Measurements from ENCODE around the gene ZFP36. TPM values are rescaled to one million over a fixed set of nuclear protein-coding genes. Genes with fewer than 3 reads are reported as not detected.
"Not testable (repeated sequence)": the region's sequence is repeated elsewhere in the genome, so short reads cannot be mapped to it uniquely, and the experiment has no call there.

The ZFP36 gene
- total RNA-seq, 3 donors from 2014 or later (not counting 1 experiment from before 2014, with no cell fraction given), result 1,232 to 2,074 (median 1,769) TPM

DNA sequence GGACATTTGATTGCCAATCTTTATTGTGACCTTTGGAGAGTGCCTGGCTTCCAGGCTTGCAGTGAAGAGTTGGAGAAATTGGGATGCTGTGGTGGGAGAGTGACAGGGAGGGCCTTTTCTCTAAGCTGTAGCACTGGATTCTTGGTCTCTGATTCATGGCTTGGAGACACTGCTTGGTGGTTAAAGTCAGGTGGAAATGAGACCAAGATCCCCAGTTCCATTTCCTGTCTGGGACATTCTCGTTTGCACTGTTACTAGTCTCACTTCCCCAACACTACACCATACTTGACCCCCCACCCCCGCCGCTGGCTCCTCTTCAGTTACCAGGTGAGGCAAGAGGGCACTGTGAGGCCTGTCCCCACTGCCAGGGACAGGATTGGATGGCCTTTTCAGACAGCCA, 41.6 kb downstream of the ZFP36 start:
- intact Hi-C loops (cut with micrococcal nuclease), result no loop called here
- no peaks in the 10 kb centered on the region for H3K9me3 Mint-ChIP-seq
- no peaks in the 10 kb centered on the region for H3K27me3 ChIP-seq (ENCODE audit: control insufficient read depth, insufficient read depth, low read length)
- peak overlapping the region; percentile 97 to 100 for H3K27ac Mint-ChIP-seq
- no peak overlapping the region for H3K4me3 ChIP-seq (ENCODE audit: low read length)
- H3K36me3 ChIP-seq (ENCODE audit: control insufficient read depth, insufficient read depth, low read length), result peaks cover 9% of the 10 kb centered on the region
- TF ChIP-seq, protein P1, sequence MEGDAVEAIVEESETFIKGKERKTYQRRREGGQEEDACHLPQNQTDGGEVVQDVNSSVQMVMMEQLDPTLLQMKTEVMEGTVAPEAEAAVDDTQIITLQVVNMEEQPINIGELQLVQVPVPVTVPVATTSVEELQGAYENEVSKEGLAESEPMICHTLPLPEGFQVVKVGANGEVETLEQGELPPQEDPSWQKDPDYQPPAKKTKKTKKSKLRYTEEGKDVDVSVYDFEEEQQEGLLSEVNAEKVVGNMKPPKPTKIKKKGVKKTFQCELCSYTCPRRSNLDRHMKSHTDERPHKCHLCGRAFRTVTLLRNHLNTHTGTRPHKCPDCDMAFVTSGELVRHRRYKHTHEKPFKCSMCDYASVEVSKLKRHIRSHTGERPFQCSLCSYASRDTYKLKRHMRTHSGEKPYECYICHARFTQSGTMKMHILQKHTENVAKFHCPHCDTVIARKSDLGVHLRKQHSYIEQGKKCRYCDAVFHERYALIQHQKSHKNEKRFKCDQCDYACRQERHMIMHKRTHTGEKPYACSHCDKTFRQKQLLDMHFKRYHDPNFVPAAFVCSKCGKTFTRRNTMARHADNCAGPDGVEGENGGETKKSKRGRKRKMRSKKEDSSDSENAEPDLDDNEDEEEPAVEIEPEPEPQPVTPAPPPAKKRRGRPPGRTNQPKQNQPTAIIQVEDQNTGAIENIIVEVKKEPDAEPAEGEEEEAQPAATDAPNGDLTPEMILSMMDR (IDR thresholded peaks at IDR 0.05), result no peak
- peaks cover 62% of the 10 kb centered on the region for H3K4me1 ChIP-seq (ENCODE audit: control insufficient read depth, insufficient read depth, low read length)
- no peaks in the 10 kb centered on the region for H3K36me3 Mint-ChIP-seq
- no peak for DNase-seq
- H3K9me3 ChIP-seq (ENCODE audit: control insufficient read depth, insufficient read depth, low read length), result no peaks in the 10 kb centered on the region
- no peaks in the 10 kb centered on the region for H3K27me3 Mint-ChIP-seq (ENCODE audit: low read depth in 2 of 2)
- WGBS (ENCODE audit: insufficient coverage), result 48% methylated on average over 3 of the region's 3 CpGs
- ATAC-seq, result no peak
- peaks cover 59 to 76% of the 10 kb centered on the region in 2 donors for H3K4me1 Mint-ChIP-seq
- peak overlapping the region; percentile 3 for H3K27ac ChIP-seq (ENCODE audit: low read length)
- H3K4me3 Mint-ChIP-seq, result no peak overlapping the region

DNA sequence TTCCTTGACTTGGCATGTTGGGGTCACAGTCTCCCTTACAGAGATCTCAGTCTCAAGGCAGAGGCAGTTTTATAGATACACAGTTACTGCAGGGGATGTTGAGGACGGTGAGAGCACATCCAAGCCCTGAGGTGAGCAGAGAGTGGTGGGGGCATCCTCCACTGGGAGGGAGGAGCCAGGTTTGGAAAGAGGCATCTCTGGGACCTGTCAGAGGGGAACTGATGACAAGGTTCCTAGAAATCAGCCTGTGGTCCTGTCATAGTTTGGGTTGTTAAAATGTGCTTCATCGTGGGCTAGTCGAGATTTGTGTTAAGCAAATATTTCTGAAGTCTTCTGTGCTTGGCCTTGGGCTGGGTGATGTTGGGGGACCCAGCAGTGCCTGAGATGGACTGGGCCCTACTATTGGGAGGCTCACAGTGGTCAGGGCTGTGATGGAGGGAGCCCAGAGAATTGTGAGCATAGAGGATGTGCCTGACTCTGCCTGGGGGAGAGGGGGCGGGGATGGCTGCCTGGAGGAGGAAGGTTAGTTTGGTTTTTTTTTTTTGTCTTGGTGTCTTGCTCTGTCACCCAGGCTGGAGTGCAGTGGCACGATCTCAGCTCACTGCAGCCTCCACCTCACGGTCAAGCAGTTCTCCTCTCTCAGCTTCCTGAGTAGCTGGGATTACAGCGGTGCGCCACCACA, 42.6 kb downstream of the ZFP36 start:
- Histone ChIP-seq H3K36me3 (ENCODE audit: control insufficient read depth, insufficient read depth, low read length) (peaks cover 19% of the 10 kb centered on the region), H3K9me3 (ENCODE audit: control insufficient read depth, insufficient read depth, low read length) (no peaks in the 10 kb centered on the region), H3K27ac (ENCODE audit: low read length) (peak overlapping the region; percentile 22), H3K4me1 (ENCODE audit: control insufficient read depth, insufficient read depth, low read length) (peaks cover 59% of the 10 kb centered on the region), H3K4me3 (ENCODE audit: low read length) (no peak overlapping the region), H3K27me3 (ENCODE audit: control insufficient read depth, insufficient read depth, low read length) (no peaks in the 10 kb centered on the region)
- TF ChIP-seq, protein P1 (IDR thresholded peaks at IDR 0.05), result no peak
- no peak for DNase-seq
- 65% methylated on average over 8 of the region's 8 CpGs for WGBS (ENCODE audit: insufficient coverage)
- no peak for ATAC-seq
- intact Hi-C loops (cut with micrococcal nuclease), result no loop called here
- Mint-ChIP-seq H3K4me3 (peak overlapping the region; percentile 31), H3K36me3 (no peaks in the 10 kb centered on the region), H3K4me1 (peaks cover 61 to 77% of the 10 kb centered on the region in 2 donors), H3K9me3 (no peaks in the 10 kb centered on the region), H3K27me3 (ENCODE audit: low read depth in 2 of 2) (no peaks in the 10 kb centered on the region), H3K27ac (peak overlapping the region; percentile 97 to 100)

DNA sequence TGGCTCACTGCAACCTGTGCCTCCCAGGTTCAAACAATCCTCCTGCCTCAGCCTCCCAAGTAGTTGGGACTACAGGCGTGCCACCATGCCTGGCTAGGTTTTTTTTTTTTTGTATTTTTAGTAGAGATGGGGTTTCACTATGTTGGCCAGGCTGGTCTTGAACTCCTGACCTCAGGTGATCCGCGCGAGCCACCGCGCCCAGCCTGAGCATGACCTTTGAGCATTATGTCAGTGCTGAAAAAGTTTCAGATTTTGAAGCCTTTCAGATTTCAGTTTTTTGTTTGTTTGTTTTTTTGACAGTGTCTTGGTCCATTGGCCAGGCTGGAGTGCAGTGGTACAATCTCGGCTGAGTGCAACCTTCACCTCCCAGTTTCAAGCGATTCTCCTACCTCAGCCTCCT, 44.6 kb downstream of the ZFP36 start:
- H3K4me3 ChIP-seq (ENCODE audit: low read length); H3K4me3 Mint-ChIP-seq; H3K36me3 Mint-ChIP-seq; H3K27me3 Mint-ChIP-seq (ENCODE audit: low read depth in 2 of 2); H3K9me3 ChIP-seq (ENCODE audit: control insufficient read depth, insufficient read depth, low read length); DNase-seq; H3K9me3 Mint-ChIP-seq; ATAC-seq; intact Hi-C loops (cut with micrococcal nuclease); H3K27me3 ChIP-seq (ENCODE audit: control insufficient read depth, insufficient read depth, low read length); H3K27ac ChIP-seq (ENCODE audit: low read length): not testable (repeated sequence)
- peaks cover 43 to 68% of the 10 kb centered on the region in 2 donors for H3K4me1 Mint-ChIP-seq
- WGBS (ENCODE audit: insufficient coverage), result 96% methylated on average over 8 of the region's 8 CpGs
- Histone ChIP-seq H3K4me1 (ENCODE audit: control insufficient read depth, insufficient read depth, low read length) (peaks cover 44% of the 10 kb centered on the region), H3K36me3 (ENCODE audit: control insufficient read depth, insufficient read depth, low read length) (peaks cover 26% of the 10 kb centered on the region)
- H3K27ac Mint-ChIP-seq, result peak overlapping the region; percentile 53 to 100

Other genes with a start within 250 kb of the ZFP36 start
- not detected for gene NCCRP1, start 209.9 kb upstream of the ZFP36 start, total RNA-seq
- gene SYCN, start 202.6 kb upstream of the ZFP36 start, total RNA-seq, result not detected
- not detected for gene IFNL3, start 161.8 kb upstream of the ZFP36 start, total RNA-seq
- gene IFNL4, start 158.0 kb upstream of the ZFP36 start, total RNA-seq, result not detected
- gene IFNL2, start 138.5 kb upstream of the ZFP36 start, total RNA-seq, result not detected
- 1 to 10 TPM in 1 of 3 donors, under 1 TPM in 1, not detected in 1; 0.33 to 1.4 TPM for gene IFNL1, start 110.4 kb upstream of the ZFP36 start, total RNA-seq
- gene LRFN1, start 86.0 kb upstream of the ZFP36 start, total RNA-seq, result 10 to 100 TPM in 1 of 3 donors, 1 to 10 TPM in 2; 5.9 to 12.5 (median 6.9) TPM
- gene GMFG, start 70.8 kb upstream of the ZFP36 start, total RNA-seq, result 100 to 1,000 TPM; 315 to 331 (median 329) TPM
- gene SAMD4B, start 64.4 kb upstream of the ZFP36 start, total RNA-seq, result 10 to 100 TPM; 67.8 to 80.8 (median 78.9) TPM
- 10 to 100 TPM; 54.3 to 80.9 (median 68.3) TPM for gene PAF1, start 15.7 kb upstream of the ZFP36 start, total RNA-seq
- 10 to 100 TPM; 37.5 to 49.1 (median 45.9) TPM for gene MED29, start 15.5 kb upstream of the ZFP36 start, total RNA-seq
- 100 to 1,000 TPM in 1 of 3 donors, 10 to 100 TPM in 2; 70.2 to 129 (median 80.7) TPM for gene PLEKHG2, start 5.8 kb downstream of the ZFP36 start, total RNA-seq
- 1,000 to 10,000 TPM; 1,227 to 1,543 (median 1,399) TPM for gene RPS16, start 29.1 kb downstream of the ZFP36 start, total RNA-seq
- gene SUPT5H, start 38.7 kb downstream of the ZFP36 start, total RNA-seq, result 100 to 1,000 TPM; 228 to 256 (median 230) TPM
- 10 to 100 TPM; 50.1 to 67.2 (median 60.8) TPM for gene TIMM50, start 74.0 kb downstream of the ZFP36 start, total RNA-seq
- not detected for gene DLL3, start 92.1 kb downstream of the ZFP36 start, total RNA-seq
- gene SELENOV, start 108.3 kb downstream of the ZFP36 start, total RNA-seq, result not detected
- gene EID2B, start 126.0 kb downstream of the ZFP36 start, total RNA-seq, result 1 to 10 TPM; 4.6 to 6.7 (median 5.8) TPM
- 10 to 100 TPM; 11.9 to 19.9 (median 15.6) TPM for gene EID2, start 133.3 kb downstream of the ZFP36 start, total RNA-seq
- not detected for gene LGALS13, start 195.7 kb downstream of the ZFP36 start, total RNA-seq
- not detected for gene LGALS16, start 249.1 kb downstream of the ZFP36 start, total RNA-seq